OCI-LY7 (cell line): ENCODE results near the gene KLHL6. TPM values are rescaled to one million over a fixed set of nuclear protein-coding genes. Genes with fewer than 3 reads are reported as not detected.

Experiments
- BruUV-seq: library from RNA; stranded (reverse); fragments of 400-500 nt; replicated peaks from 2 replicates; lab custom pipeline; 2021; lab: Mats Ljungman, UMichigan
- CTCF ChIA-PET: fragments of 300-600 bp; sonication (Branson Sonifier 250); formaldehyde crosslinking; loops from one replicate; lab custom pipeline; 2022; ENCODE audit warnings: antibody characterized with exemption; ENCODE audit not compliant: unreplicated experiment; lab: Charles Lee
- POLR2A ChIA-PET: fragments of 300-600 bp; sonication (Branson Sonifier 250); formaldehyde crosslinking; loops from one replicate; lab custom pipeline; 2022; ENCODE audit warnings: antibody characterized with exemption; lab: Charles Lee
- DNase-seq: peaks from one replicate; pipeline ENCODE4 v3.0.0-alpha.2; 2015; ENCODE audit warnings: low spot score
- H2AFZ ChIP-seq: fragments of 200-600 bp; sonication (generic), shearing (Covaris generic); 2 replicates; pipeline ENCODE4 v1.6.1; 2014; ENCODE audit warnings: mild to moderate bottlenecking, antibody characterized with exemption, low read length, moderate library complexity
- H3K27ac ChIP-seq: fragments of 200-600 bp; sonication (generic); 2 replicates; pipeline ENCODE4 v1.5.1; 2014; ENCODE audit warnings: mixed run types, low read depth, mild to moderate bottlenecking, moderate library complexity, low read length, inconsistent platforms; ENCODE audit not compliant: poor library complexity, severe bottlenecking
- H3K36me3 ChIP-seq: fragments of 200-600 bp; sonication (generic); 2 replicates; pipeline ENCODE4 v1.6.1; 2014; ENCODE audit warnings: mild to moderate bottlenecking, antibody characterized with exemption, low read length, moderate library complexity, mixed read lengths; ENCODE audit not compliant: insufficient read depth
- H3K4me1 ChIP-seq: fragments of 200-600 bp; sonication (generic); 2 replicates; pipeline ENCODE4 v1.5.1; 2014; ENCODE audit warnings: mild to moderate bottlenecking, low read length; ENCODE audit not compliant: insufficient read depth, poor library complexity, severe bottlenecking
- H3K4me2 ChIP-seq: fragments of 200-600 bp; sonication (generic); 2 replicates; pipeline ENCODE4 v1.6.1; 2014; ENCODE audit warnings: mild to moderate bottlenecking, low read length
- H3K4me3 ChIP-seq: fragments of 200-600 bp; sonication (generic); 2 replicates; pipeline ENCODE4 v1.5.1; 2014; ENCODE audit warnings: mild to moderate bottlenecking, low read depth, low read length; ENCODE audit not compliant: poor library complexity, severe bottlenecking
- H3K79me2 ChIP-seq: fragments of 200-600 bp; sonication (generic); 2 replicates; pipeline ENCODE4 v1.6.1; 2016; ENCODE audit warnings: low read depth, mild to moderate bottlenecking, low read length, moderate library complexity, mixed read lengths; ENCODE audit not compliant: insufficient read depth
- H3K9me2 ChIP-seq: fragments of 200-600 bp; sonication (generic); 2 replicates; pipeline ENCODE4 v1.6.1; 2016; ENCODE audit warnings: mild to moderate bottlenecking, low read length, mixed read lengths; ENCODE audit not compliant: insufficient read depth
- H3K9me3 ChIP-seq: fragments of 200-600 bp; sonication (generic); 2 replicates; pipeline ENCODE4 v1.6.1; 2014; ENCODE audit warnings: mild to moderate bottlenecking, mixed run types, low read length, mixed read lengths
- H4K20me1 ChIP-seq: fragments of 200-600 bp; sonication (generic); 2 replicates; pipeline ENCODE4 v1.6.1; 2014; ENCODE audit warnings: mild to moderate bottlenecking, antibody characterized with exemption, low read length, moderate library complexity, mixed read lengths; ENCODE audit not compliant: insufficient read depth
- CTCF ChIP-seq: fragments of 200-600 bp; sonication (generic); conservative IDR thresholded peaks from 2 replicates; pipeline ENCODE4 v1.5.1; 2014; ENCODE audit warnings: mild to moderate bottlenecking, antibody characterized with exemption, low read length, moderate library complexity, mixed read lengths
- EZH2phosphoT487 ChIP-seq: fragments of 200-600 bp; sonication (generic); IDR thresholded peaks from 2 replicates; pipeline ENCODE4 v1.6.1; 2018; ENCODE audit warnings: low read depth, borderline replicate concordance, mild to moderate bottlenecking, mixed run types, antibody characterized with exemption, low read length, moderate library complexity, mixed read lengths
- intact Hi-C: fragments of 100-400 bp; cut with micrococcal nuclease; formaldehyde crosslinking; loops from one replicate; pipeline ENCODE4 v1.10.0; 2022; ENCODE audit not compliant: unreplicated experiment
- total RNA-seq, 2 experiments: library from RNA; depleted of rRNA in 1 of 2; stranded (reverse); fragments of >200 nt in 1 of 2; shearing (Covaris generic) in 1 of 2; gene quantifications; 2 replicates each; pipeline ENCODE4 v1.2.3, GENCODE V29; 2014 to 2022

Gene KLHL6
- total RNA-seq, 2 experiments from 2014 or later = 143 to 169 TPM

GRCh38 chr3:183540501-183541234 lies 14.8 kb downstream of the KLHL6 start:
- Histone ChIP-seq H3K79me2 (peaks cover 100% of the 10 kb centered on the region), H2AFZ (no peak overlapping the region), H4K20me1 (peaks cover 48% of the 10 kb centered on the region), H3K9me2 (no peaks in the 10 kb centered on the region), H3K4me1 (peaks cover 100% of the 10 kb centered on the region), H3K4me2 (peak overlapping the region; percentile 98), H3K9me3 (no peaks in the 10 kb centered on the region), H3K4me3 (peak overlapping the region; percentile 38), H3K36me3 (peaks cover 98% of the 10 kb centered on the region), H3K27ac (peak overlapping the region; percentile 96)
- CTCF ChIA-PET = no interaction called here
- DNase-seq = no peak
- no TSS peak for BruUV-seq
- TF ChIP-seq EZH2phosphoT487 (no peak), CTCF (no peak)
- intact Hi-C loops = no loop called here
- POLR2A ChIA-PET = interaction anchor here (0.9 to 2.8 kb wide), 10 partner anchors 12 to 1618 kb away, joined by 3 to 19 read pairs (median 8); no protein-coding TSS in a partner anchor

- ChIA-PET POLR2A (interaction anchor here (1.1 to 2.8 kb wide), 4 partner anchors 12 to 37 kb away, joined by 7 to 19 read pairs (median 10); no protein-coding TSS in a partner anchor), CTCF (interaction anchor here (1.7 kb wide), 1 partner anchor 9 kb away, joined by 4 read pairs; no protein-coding TSS in a partner anchor)
- intact Hi-C loops = loop anchor here (5.0 kb wide), 1 partner anchor 97 kb away; the partner anchor contains the start of gene KLHL24
- no peaks in the 10 kb centered on the region for H3K9me2 ChIP-seq
- DNase-seq = no peak
- H3K27ac ChIP-seq = peak overlapping the region; percentile 96
- H2AFZ ChIP-seq = no peak overlapping the region
- no peak overlapping the region for H3K4me3 ChIP-seq
- peaks cover 96% of the 10 kb centered on the region for H3K36me3 ChIP-seq
- peaks cover 100% of the 10 kb centered on the region for H3K4me1 ChIP-seq
- H3K9me3 ChIP-seq = no peaks in the 10 kb centered on the region
- peaks cover 40% of the 10 kb centered on the region for H4K20me1 ChIP-seq
- BruUV-seq = no TSS peak
- H3K79me2 ChIP-seq = peaks cover 100% of the 10 kb centered on the region
- peak overlapping the region; percentile 98 for H3K4me2 ChIP-seq
- TF ChIP-seq CTCF (no peak), EZH2phosphoT487 (no peak)
These were observed 15.7 kb downstream of the KLHL6 start for GRCh38 chr3:183539811-183540210.
